ENCODE measurements around the gene FADS2.
"Not testable (repeated sequence)": the region's sequence is repeated elsewhere in the genome, so short reads cannot be mapped to it uniquely, and the experiment has no call there.

The FADS2 gene

GRCh38 chr11:61866958-61867343, 38.9 kb downstream of the FADS2 start:
- DNase-seq (ENCODE audit: low read depth in 2 of 2, low spot score in 1 of 2): no peak

DNA sequence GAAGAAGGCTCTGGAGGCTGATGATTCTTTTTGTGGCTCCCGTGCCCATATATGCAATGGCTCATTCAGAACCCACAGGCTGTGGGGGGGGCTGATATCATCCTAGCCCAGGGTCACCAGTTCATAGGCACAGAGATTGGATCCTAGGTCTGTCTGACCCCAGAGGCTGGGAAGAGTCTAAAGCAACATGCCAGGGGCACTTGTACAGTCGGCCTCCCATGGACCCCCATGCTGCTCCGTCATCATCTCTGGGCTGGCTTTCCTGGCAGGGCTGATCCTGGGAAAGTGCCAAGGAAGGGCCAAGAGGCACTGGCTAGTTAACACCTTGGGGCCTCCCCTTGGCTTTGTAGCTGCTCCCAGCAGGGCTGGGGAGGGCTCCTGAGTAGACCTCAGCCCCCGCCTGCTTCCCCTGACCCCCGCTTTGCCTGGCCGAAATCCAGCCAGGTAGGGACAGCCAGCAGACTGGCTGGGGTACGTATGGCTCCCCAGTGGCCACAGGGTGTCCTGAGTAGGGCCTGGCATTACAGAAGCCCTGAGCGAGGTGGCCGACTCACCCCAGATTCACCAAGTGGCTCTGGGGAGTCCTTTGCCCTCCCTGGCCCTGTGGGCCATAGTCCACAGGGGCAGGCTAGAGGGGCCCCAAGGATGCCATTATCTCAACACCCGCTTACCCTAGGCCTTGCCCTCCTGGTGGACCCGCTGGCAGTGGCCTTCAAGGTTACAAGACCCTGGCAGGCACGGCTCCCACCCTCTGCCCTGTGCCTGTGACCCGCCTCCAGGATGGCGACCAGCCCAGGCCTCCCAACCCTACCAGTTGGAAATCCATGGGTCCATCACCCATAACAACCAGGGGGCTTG, 40.7 kb downstream of the FADS2 start:
- no peak for DNase-seq (ENCODE audit: low read depth in 2 of 2, low spot score in 1 of 2)

GRCh38 chr11:61869429-61869707, 41.3 kb downstream of the FADS2 start:
- DNase-seq (ENCODE audit: low read depth in 2 of 2, low spot score in 1 of 2): no peak

GRCh38 chr11:61869708-61870451, 41.8 kb downstream of the FADS2 start:
- no peak for DNase-seq (ENCODE audit: low read depth in 2 of 2, low spot score in 1 of 2)

DNA sequence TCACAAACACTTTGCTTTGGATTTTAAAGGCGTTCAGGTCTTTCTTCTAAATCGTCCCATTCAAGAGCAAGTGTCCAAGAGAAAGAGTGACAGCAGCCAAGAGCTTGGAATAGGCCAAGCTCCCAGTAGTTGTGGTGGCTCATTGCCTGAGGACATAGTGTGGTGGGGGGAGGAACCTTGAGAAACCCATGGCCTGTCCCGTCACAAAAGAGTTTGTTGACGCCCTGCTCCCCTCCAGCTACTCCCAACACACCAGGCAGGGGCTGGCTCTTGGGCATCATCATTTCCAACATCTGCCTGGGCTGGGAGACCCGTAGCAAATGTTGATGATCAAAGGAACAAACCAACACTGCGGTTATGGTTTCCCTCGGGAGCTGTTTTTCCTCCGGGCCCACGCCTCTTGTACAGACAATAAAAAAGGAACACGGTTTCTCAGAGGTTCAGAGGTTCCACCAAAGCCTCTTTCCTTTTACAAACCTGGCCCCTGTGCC, 42.5 kb downstream of the FADS2 start:
- no peak for DNase-seq (ENCODE audit: low read depth in 2 of 2, low spot score in 1 of 2)

DNA sequence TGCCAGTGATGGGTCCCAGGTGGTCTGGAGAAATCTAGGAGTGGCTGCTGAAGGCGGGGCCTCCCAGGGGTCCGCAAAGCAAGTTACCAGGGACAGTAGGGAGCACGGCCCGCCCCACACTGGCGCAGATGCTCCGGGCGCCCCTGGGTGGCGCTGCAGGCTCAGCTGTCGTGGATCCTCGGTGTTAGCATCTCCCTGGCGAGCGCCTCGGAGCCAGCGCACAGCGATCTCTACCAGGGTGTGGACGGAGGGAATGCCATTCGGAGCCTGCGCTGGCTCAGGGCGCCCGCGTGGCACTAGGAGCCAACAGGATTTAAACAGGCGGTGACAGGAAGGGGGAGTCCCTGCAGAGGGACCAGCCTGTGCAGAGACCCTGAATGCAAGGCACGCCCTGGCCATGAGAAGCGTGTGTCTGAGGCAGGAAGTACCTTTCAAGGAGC, 43.1 kb downstream of the FADS2 start:
- DNase-seq (ENCODE audit: low read depth in 2 of 2, low spot score in 1 of 2): peak; percentile 12 to 15

GRCh38 chr11:61872935-61873565, 45.0 kb downstream of the FADS2 start:
- no peak for DNase-seq (ENCODE audit: low read depth in 2 of 2, low spot score in 1 of 2)

- DNase-seq (ENCODE audit: low read depth in 2 of 2, low spot score in 1 of 2): no peak
Observed at GRCh38 chr11:61873588-61874376, 45.7 kb downstream of the FADS2 start.

DNA sequence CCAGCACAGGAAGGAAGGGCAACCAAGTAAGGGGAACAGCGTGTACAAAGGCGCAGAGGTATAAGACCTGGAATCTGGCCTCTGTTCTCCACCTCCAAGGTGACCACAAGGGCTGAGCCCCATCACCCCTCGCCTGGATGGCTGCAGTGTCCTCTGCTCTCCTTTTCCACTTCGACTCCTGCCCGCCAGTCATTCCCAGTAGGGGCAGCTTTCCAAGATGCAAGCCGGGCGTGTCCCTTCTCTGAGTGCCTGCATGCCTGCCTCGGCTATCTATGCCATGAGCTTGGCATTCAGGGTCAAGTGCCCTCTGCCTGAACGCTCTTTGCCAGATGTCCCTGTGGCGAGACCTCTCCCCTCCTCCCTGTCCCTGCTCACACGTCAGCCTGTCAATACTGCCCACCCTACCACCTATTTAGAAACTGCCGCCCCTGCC, 46.3 kb downstream of the FADS2 start:
- DNase-seq (ENCODE audit: low read depth in 2 of 2, low spot score in 1 of 2): no peak

- no peak for DNase-seq (ENCODE audit: low read depth in 2 of 2, low spot score in 1 of 2)
Observed at GRCh38 chr11:61874853-61875252, 46.8 kb downstream of the FADS2 start.

DNA sequence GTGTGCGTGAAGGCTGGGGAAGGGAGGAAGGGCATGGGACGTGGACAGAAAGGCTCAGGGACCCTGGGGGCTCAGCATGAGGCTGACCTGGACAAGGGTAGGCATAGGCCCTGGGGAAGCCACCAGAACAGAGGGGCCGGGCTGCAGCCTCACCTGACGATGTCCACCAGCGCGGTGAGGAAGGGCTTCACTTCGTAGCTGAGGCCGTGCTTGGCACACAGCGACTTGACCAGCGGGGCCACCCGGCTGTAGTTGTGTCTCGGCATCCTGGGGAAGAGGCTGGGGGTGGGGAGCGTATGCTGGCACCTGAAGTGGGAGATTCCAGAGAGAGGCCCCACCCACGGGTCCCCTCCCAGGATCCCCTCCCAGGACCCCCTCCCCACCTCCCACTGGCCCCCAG, 47.6 kb downstream of the FADS2 start:
- DNase-seq (ENCODE audit: low read depth in 2 of 2, low spot score in 1 of 2): no peak

- no peak for DNase-seq (ENCODE audit: low read depth in 2 of 2, low spot score in 1 of 2)
Observed at GRCh38 chr11:61879152-61879551, 51.1 kb downstream of the FADS2 start.

DNA sequence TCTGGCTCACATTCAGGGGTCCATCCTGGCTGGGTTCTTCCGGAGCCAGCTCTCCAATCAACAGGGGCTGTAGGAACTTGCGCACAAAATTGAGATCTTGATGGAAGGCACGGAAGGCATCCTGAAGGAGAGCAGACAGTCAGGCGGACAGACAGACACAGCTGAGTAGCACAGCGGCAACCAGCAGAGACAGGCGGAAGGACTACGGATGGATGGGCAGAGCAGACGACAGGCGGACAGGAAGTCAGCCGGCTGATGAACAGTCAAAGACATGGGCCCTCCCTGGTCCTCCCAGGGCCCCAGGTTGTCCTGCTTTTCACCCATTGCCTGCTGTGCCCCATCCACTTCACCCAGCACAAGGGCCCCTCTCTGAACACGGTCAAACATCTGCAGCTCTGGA, 51.9 kb downstream of the FADS2 start:
- no peak for DNase-seq (ENCODE audit: low read depth in 2 of 2, low spot score in 1 of 2)

GRCh38 chr11:61880454-61880853, 52.4 kb downstream of the FADS2 start:
- no peak for DNase-seq (ENCODE audit: low read depth in 2 of 2, low spot score in 1 of 2)

DNA sequence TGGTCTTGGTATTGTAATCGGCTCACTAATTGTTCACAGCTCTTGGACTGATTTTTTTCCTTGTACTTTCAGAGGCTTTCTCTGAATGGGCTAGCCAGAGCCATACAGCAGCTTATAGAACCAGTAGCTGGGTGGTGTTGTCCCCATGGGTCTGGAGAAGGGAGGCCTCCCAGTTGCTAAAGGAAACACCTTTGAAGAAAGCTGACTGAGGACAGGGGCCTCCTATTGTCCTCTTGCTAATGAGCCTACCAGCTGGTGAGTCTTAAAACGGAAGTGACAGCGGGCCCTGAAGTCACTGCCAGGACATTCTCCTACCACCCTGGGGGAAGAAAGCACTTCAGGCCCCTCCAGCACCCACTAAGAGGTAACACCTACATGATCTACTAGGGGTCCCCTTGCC, 53.3 kb downstream of the FADS2 start:
- no peak for DNase-seq (ENCODE audit: low read depth in 2 of 2, low spot score in 1 of 2)

- DNase-seq (ENCODE audit: low read depth in 2 of 2, low spot score in 1 of 2): not testable (repeated sequence)
Observed at GRCh38 chr11:61882267-61882666, 54.2 kb downstream of the FADS2 start.

DNA sequence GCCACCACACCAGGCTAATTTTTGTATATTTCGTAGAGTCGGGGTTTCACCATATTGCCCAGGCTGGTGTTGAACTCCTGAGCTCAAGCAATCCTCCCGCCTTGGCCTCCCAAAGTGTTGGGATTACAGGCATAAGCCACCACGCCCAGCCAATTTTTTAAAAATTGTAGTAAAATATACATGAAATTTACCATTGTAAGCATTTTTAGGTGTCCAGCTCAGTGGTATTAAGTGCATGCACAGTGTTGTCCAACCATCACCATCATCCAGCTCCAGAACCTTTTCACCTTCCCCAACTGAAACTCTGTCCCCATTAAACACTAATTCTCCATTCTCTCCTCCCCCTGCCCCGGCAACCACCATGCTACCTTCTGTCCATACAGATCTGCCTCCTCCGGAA, 54.8 kb downstream of the FADS2 start:
- DNase-seq (ENCODE audit: low read depth in 2 of 2, low spot score in 1 of 2): no peak

- no peak for DNase-seq (ENCODE audit: low read depth in 2 of 2, low spot score in 1 of 2)
Observed at GRCh38 chr11:61883327-61883726, 55.2 kb downstream of the FADS2 start.

GRCh38 chr11:61883947-61884346, 55.8 kb downstream of the FADS2 start:
- DNase-seq (ENCODE audit: low read depth in 2 of 2, low spot score in 1 of 2): no peak

DNA sequence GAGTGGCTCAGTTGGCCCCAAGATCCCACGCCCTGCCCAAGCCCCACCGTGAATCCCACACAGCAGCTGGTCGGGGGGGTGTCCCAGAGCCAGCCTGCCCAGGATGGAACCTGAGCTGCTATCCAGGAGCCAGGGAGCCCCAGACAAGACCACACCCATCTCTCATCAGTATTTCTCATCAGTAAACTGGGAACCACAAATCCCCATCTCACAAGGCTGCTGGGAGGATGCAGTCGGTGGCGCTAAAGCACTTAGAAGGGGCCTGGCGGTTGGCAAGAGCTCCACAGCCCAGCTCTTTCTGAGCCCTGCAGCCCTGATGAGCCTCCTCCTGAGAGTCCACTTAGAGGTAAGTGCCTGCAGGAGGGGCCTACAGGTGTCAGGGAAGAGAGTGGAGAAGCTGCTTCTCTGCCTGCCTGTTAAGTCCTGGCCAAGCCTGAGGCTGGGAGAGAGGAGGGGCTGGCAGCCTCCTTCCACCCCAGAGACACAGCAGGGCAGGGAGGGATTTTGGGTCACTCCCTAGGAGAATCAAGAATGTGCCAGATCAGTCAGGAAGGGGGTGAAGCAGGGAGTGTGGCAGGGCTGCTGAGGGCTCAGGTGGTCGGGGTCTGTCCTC, 57.2 kb downstream of the FADS2 start:
- DNase-seq (ENCODE audit: low read depth in 2 of 2, low spot score in 1 of 2): no peak
